ENCODE data around the gene YIF1B. TPM values are rescaled to one million over a fixed set of nuclear protein-coding genes. Genes with fewer than 3 reads are reported as not detected.

YIF1B gene
- total and polyA plus RNA-seq, 2 donors (not counting 1 experiment from before 2014, with no cell fraction given) = 31.6 to 58.3 TPM

DNA sequence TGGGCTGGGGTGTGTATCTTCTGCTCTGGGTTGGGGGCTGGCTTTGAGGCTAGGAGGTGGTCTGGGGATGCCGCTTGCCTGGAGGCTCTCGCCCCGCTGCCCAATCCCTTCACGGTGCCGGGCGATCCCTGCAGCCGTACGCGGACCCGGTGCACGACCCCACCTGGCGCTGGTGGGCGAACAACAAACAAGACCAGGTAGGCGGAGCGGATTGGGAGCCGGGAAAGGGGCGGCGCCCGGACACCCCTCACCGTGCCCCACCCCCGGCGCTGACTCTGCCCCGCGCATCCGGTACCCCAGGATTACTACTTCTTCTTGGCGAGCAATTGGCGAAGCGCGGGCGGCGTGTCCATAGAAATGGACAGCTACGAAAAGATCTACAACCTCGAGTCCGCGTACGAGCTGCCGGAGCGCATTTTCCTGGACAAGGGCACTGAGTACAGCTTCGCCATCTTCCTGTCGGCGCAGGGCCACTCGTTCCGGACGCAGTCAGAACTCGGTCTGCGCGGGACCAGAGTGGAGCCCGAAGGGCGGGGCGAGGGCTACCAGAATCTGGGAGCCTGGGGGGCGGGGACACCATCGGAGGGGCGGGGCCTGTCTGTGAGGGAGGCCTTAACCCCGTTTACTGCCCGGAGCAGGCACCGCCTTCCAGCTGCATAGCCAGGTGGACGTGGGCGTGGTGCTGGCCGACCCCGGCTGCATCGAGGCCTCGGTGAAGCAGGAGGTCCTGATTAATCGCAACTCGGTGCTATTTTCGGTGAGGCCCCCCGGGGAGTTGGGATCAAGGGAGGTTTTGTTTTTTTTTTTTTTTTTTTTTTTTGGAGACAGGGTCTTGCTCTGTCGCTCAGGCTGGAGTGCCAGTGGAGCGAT lies 46.6 kb upstream of the YIF1B start:
- intact Hi-C loops (cut with micrococcal nuclease) = loop anchor here (1.0 kb wide), 1 partner anchor 26 kb away; no protein-coding TSS in a partner anchor
- Histone ChIP-seq H3K36me3 (replicated peaks in 1 of 2; ENCODE audit: control extremely low read depth in 1 of 2, control insufficient read depth in 1 of 2, extremely low read depth in 1 of 2, insufficient read depth in 2 of 2, low read length in 1 of 2) (no peaks in the 10 kb centered on the region), H3K4me2 (replicated peaks; ENCODE audit: low read depth, low read length, poor library complexity, severe bottlenecking) (peak overlapping the region; percentile 99), H3K4me1 (ENCODE audit: control insufficient read depth in 2 of 2, insufficient read depth in 2 of 2, low read length in 2 of 2) (peaks cover 9 to 20% of the 10 kb centered on the region in 2 donors), H3K79me2 (ENCODE audit: control insufficient read depth, insufficient read depth, low read length) (no peaks in the 10 kb centered on the region), H2AFZ (ENCODE audit: insufficient read depth, low read depth, low read length, poor library complexity, severe bottlenecking) (peak overlapping the region; percentile 87), H3K9me3 (ENCODE audit: control extremely low read depth in 1 of 3, control insufficient read depth in 2 of 3, insufficient read depth in 1 of 3, low read length in 2 of 3) (peaks cover 0 to 8% (median 0%) of the 10 kb centered on the region in 3 donors), H3K27ac (ENCODE audit: low read length in 2 of 2) (no peak overlapping the region), H3K27me3 (replicated peaks in 1 of 4; ENCODE audit: control extremely low read depth in 1 of 4, control insufficient read depth in 3 of 4, insufficient read depth in 4 of 4, low read length in 3 of 4) (peaks cover 0 to 32% (median 2%) of the 10 kb centered on the region in 4 experiments), H4K20me1 (ENCODE audit: control insufficient read depth, insufficient read depth, low read length, poor library complexity, severe bottlenecking) (no peaks in the 10 kb centered on the region), H3K4me3 (ENCODE audit: control extremely low read depth in 1 of 5, extremely low read depth in 1 of 5, insufficient read depth in 1 of 5, low read depth in 2 of 5, low read length in 4 of 5) (peak overlapping the region; percentile 53 to 76 (median 62)), H3K9ac (ENCODE audit: low read length) (peak overlapping the region; percentile 73)
- TF ChIP-seq EZH2 (IDR thresholded peaks at IDR 0.05; ENCODE audit: borderline replicate concordance, insufficient read depth, low read depth, low read length, poor library complexity, severe bottlenecking) = no peak
- TF ChIP-seq, protein P1, sequence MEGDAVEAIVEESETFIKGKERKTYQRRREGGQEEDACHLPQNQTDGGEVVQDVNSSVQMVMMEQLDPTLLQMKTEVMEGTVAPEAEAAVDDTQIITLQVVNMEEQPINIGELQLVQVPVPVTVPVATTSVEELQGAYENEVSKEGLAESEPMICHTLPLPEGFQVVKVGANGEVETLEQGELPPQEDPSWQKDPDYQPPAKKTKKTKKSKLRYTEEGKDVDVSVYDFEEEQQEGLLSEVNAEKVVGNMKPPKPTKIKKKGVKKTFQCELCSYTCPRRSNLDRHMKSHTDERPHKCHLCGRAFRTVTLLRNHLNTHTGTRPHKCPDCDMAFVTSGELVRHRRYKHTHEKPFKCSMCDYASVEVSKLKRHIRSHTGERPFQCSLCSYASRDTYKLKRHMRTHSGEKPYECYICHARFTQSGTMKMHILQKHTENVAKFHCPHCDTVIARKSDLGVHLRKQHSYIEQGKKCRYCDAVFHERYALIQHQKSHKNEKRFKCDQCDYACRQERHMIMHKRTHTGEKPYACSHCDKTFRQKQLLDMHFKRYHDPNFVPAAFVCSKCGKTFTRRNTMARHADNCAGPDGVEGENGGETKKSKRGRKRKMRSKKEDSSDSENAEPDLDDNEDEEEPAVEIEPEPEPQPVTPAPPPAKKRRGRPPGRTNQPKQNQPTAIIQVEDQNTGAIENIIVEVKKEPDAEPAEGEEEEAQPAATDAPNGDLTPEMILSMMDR (IDR thresholded peaks at IDR 0.05) = no peak
- ChIA-PET POLR2A (interaction anchor here (1.1 to 1.6 kb wide), 4 partner anchors 12 to 96 kb away, joined by 3 to 8 read pairs (median 5); partner anchors contain the start of genes GGN, PSMD8 and SPRED3), CTCF (interaction anchor here (1.4 kb wide), 1 partner anchor 12 kb away, joined by 5 read pairs; the partner anchor contains the start of gene PSMD8)
- ATAC-seq (ENCODE audit: low read depth) = peak; percentile 67
- Mint-ChIP-seq H3K4me1 (peaks cover 17% of the 10 kb centered on the region), H3K27me3 (peaks cover 6% of the 10 kb centered on the region), H3K4me3 (peak overlapping the region; percentile 91), H3K27ac (peak overlapping the region; percentile 53), H3K9me3 (ENCODE audit: insufficient read depth) (no peaks in the 10 kb centered on the region)
- DNase-seq = peak; percentile 70
- 2% methylated on average over 67 of the region's 68 CpGs for WGBS (ENCODE audit: insufficient coverage)

All from B cell (primary cell).